Adrenal gland (tissue), 5 donors: ENCODE results near the gene LEAP2.

Experiments
- CTCF ChIP-seq, 6 experiments: fragments of 450-650 bp in 4 of 6; fragments of 200-600 bp in 2 of 6; sonication (generic) in 1 of 6; IDR thresholded peaks; 1 replicate in 5 of 6; 2 replicates in 1 of 6; pipeline versions ENCODE4 v1.5.1 to v1.8.0; 2016 to 2021; ENCODE audit warnings: antibody characterized with exemption in 6 of 6, mild to moderate bottlenecking in 2 of 6, moderate library complexity in 1 of 6
- POLR2A ChIP-seq, 2 donors: fragments of 450-650 bp; IDR thresholded peaks; one replicate each; pipeline ENCODE4 v1.6.1; 2017; ENCODE audit warnings: antibody characterized with exemption in 2 of 2, mild to moderate bottlenecking in 2 of 2, moderate library complexity in 1 of 2
- donor health status: DM: no; HTN: no; CAD: no.

DNA sequence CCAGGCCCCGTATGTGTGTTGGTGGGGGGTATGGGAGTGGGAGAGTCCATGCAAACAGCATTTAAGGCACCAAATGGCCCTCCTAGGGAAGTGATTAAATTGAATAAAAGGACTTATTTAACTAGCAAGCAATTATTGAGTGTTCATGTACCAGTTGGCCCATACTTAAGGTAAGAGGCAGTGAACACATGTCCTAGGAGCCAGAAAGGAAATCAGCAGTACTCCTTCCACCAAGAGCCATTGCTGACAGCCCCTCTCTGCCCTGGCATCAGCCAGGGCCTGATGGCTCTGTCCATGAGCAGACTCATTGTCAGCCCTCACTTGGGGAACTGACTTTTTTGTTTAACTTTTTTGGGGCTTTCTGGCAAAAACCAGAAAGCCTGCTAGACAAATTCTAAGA, 32.6 kb upstream of the LEAP2 start:
- TF ChIP-seq CTCF (IDR thresholded peaks at IDR 0.05) (no peak), POLR2A (IDR thresholded peaks at IDR 0.05) (no peak)
